GM19455 (cell line): ENCODE data around the gene P4HTM.
A peak's percentile ranks its signal among the peaks of the same experiment; 100 is the strongest.

Source experiments
- ATAC-seq: cut with Tn5 transposase; IDR thresholded peaks from one replicate; pipeline ENCODE4 v1.9.1; 2021; ENCODE audit not compliant: unreplicated experiment

Gene P4HTM, protein sequence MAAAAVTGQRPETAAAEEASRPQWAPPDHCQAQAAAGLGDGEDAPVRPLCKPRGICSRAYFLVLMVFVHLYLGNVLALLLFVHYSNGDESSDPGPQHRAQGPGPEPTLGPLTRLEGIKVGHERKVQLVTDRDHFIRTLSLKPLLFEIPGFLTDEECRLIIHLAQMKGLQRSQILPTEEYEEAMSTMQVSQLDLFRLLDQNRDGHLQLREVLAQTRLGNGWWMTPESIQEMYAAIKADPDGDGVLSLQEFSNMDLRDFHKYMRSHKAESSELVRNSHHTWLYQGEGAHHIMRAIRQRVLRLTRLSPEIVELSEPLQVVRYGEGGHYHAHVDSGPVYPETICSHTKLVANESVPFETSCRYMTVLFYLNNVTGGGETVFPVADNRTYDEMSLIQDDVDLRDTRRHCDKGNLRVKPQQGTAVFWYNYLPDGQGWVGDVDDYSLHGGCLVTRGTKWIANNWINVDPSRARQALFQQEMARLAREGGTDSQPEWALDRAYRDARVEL

DNA sequence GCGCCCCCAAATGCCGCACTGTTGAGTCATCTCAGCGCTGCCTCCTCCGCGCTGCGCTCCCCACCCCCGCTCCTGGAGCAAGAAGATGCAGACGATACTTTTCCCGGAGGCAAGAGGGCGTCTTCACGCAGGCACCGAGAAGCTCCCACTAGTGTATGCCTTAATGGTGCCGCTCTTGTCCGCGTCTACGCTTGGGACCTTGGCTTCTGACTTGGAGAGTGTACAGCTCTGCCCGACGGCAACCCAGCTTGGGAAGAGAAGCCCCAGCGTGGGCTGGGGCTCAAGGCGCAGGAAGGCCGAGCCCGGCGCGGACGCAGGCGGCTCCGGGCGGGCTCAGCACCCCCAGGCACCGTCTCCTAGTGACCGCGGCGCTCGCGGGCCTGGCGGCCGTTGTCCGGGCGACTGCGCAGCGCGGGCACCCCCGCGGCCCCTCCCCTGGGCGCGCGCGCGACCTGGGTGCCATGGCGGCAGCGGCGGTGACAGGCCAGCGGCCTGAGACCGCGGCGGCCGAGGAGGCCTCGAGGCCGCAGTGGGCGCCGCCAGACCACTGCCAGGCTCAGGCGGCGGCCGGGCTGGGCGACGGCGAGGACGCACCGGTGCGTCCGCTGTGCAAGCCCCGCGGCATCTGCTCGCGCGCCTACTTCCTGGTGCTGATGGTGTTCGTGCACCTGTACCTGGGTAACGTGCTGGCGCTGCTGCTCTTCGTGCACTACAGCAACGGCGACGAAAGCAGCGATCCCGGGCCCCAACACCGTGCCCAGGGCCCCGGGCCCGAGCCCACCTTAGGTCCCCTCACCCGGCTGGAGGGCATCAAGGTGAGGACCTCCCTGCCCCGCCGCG lies at the start of gene P4HTM:
TSS of gene P4HTM (plus strand) at position 446 of the 840 bp plus-strand sequence. CDS start at position 462, 16 bp downstream.
- ATAC-seq, result peak; percentile 46

DNA sequence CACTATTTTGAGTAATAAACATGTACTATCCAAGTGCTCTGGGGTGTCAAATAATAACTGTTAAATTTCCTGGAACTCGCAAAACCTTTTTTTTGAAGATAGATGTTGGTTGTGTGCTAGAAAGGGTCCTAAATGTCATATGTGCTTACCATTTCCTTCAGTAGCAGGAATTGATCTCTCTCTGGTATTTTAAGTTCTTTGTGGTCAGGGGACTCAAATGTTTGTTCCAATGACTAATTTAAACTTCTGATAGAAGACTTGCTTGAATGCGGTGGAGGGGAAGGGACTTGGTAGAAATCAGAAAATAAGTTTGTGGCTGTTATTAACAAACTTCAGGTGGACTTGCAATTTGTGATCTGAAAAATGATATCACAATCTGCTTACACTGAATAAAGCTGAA lies 44.6 kb upstream of the P4HTM start:
- ATAC-seq, result no peak

DNA sequence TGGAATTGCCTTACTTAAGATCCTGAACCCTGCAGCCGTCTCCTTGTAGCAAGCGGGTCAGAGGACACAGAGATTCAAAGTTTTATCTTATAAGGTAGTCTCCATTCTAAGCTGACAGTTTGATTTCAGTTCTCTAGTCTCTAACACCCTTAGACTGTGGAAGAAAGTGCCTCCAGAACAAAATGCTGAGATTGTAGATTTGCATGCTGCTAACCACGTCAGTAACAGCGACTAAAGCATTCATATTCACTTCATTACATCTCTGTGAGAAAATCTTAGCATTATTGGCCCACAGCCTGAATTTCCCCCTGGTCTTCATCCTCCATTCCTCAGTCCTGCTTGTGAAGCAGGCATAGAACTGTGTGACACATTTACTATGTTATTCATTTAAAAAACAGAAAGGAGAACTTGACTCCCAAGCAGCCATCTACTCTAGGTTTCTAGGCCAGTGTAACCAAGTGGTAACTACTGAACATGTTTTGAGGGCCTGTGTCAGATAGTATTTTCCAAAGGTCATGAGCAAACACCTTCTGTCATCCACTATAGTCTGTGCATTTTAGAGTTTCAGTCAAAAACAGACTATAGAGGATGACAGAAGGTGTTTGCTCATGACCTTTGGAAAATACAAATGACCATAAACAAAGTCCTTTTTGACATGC lies 44.0 kb upstream of the P4HTM start:
- ATAC-seq, result no peak

DNA sequence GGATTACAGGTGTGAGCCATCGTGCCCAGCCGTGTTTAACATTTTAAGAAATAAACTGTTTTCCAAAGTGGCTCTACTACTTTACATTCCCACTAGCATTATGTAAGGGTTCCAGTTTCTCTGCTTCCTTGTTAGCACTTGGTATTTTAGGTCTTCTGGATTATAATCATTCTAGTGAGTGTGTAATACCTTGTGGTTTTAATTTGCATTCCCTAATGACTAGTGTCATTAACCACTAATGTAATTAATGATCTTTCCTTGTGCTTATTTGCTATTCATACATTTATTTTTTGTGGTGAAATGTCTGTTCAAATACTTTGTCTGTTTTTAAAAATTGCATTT lies 40.7 kb upstream of the P4HTM start:
- ATAC-seq, result no peak

DNA sequence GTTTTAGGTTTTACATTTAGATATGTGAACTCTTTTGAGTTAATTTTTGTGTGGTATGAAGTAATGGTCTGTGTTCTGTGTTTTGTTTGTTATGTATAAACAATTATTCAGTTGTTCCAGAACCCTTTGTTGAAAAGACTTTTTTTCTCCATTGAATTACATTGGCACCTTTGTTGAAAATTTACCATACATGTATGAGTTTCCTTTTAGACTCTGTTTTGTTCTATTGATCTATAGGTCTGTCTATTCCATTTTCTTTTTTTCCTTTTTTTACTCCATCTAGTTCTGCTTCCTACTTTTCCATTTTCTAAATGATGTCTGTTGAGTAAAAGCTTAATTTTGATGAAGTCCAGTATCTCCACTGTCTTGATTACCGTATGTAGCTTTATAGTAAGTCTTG lies 40.0 kb upstream of the P4HTM start:
- no peak for ATAC-seq

DNA sequence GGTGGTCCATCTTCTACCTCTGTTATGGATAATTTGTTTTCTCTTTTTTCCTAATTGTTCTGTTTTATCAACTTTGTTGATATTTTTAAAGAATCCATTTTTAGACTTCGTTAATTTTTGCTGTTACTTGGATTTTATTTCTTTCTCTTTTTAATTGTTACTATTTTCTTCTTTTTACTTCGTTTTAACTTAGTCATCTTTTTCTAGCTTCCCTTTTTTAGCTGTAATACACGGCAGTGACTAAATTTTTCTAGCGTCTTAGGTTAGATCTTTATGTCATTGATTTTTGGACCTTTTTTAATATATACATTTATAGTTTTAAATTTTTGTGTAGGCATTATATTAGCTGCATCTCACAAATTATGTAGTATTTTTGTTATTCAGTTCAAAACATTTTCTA lies 38.3 kb upstream of the P4HTM start:
- no peak for ATAC-seq

DNA sequence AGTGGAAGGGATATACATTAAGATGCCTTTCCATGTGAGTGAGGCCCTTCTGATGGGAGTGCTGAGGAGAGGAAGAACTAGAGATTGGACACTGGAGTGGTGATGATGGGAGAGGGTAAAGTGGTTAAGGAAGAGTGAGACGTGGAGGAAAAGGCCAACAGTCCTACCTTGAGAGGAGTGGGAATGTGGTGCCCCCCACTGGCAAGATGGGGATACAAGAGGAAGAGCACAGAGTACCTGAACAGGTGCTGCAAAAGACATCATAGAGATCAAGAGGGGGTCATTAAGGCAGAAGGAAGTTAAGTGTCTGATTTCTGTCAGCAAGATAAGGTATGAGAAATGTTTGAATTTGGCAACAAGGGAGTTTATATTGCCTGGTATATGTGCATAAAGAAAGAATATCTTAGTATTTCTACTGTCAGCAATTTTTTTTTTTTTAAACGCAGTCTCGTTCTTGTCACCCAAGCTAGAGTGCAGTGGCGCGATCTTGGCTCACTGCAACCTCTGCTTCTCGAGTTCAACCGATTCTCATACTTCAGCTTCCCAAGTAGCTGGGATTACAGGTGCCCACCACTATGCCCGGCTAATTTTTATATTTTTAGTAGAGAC lies 37.4 kb upstream of the P4HTM start:
- ATAC-seq, result no peak

DNA sequence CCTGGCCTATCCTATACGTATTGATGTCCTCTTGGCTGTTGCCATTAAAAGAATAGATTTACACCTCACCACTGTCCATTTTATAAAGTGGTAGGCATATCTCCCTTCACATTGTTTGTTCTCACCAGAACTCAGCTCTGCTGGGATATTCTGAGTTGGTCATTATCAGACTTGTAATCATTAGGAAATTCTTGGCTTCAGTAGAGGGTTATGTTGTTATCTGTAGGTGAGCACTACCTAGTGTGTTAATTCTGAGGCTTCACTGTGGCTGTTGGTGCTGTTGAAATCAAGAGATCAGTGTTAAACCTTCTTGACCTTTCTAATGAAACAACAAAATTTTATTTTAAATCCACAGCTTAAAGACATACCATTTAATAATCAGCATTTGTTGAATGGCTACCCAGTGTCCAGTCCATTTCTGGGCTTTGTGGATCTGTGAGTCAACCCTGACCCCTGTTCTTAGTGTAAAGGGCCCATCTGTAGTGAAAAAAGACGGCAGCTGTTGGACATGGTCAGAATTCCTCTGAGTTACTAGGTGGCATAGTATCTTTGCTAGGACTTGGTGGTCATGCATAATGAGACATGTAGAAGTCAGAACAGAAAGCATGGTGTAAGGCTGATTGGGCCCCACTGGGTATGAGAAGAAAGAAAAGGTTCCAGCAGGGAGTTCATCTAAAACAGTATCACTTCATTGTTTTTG lies 32.9 kb upstream of the P4HTM start:
- no peak for ATAC-seq

DNA sequence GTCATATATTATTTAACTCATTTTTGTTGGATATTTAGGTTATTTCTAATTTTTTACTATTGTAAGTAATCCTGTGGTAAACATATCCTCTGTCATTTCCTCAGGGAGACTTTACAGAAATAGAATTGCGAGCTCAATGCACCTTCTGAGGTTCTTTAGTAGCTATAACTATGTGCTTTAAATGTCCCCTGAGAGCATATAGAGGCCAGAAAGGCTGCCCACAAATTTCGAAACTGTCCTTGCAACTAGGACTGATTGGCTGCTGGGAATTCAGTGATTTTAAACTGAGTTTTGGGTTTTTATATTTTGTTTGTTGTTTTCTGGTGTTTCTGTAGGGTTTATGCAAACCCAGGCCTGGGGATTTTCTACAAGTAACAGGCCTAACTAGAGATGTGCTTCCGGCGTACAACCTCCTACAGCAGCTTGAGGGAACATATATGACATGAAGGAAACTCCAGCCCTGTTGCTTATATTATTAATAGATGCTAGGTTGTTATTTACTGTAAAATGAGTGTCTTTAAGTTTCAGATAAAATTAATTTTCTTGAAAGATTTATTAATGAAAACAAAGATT lies 29.1 kb upstream of the P4HTM start:
- no peak for ATAC-seq

DNA sequence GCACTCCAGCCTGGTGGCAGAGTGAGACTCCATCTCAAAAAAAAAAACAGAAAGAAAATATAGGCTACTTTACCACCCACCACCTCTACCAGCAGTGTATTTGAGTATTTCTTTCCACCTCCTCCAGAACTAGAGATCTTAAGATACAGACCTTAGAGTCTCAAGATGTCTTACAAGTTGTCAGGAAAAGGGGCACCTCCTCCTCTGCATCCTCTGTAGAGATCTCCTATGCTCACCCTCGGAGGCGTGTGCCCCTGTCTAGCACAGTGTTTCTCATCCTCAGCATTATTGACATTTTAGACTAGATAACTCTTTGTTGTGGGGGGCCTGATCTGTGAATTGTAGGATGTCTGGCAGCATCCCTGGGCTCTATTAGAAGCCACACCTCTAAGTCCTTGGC lies 27.7 kb upstream of the P4HTM start:
- no peak for ATAC-seq

DNA sequence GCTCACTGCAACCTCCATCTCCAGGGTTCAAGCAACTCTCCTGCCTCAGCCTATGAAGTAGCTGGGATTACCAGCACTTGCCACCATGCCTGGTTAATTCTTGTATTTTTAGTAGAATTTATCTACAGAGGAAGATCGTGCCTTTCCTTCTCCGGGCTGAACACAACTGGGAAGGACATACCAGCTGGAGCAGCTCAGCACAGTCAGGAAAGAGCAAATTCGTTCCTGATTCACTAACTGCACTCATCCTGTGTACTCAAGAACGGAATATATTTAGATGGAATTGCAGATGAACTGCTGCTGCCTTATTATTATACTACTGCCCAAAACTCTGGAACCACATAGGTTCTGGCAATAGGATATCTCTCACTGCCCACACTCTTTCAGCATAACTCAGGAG lies 27.1 kb upstream of the P4HTM start:
- ATAC-seq, result no peak

DNA sequence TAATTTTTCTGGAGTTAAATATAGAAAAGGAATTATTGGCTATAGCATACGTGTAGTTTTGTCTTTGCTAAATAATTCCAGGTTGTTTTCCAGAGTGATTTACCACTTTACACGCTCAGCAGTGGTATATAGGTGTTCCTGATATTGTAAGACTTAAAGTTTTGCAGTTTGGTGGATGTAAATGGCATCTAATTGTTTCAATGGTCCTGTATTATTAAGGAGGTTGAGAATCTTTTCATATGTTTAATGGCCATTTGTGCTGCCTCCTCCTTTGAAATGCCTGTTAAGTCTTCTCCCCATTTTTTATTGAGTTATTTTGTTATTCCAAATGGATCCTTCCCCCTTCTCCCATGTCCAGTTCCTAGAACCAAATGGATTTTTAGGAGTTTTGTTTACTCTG lies 26.4 kb upstream of the P4HTM start:
- ATAC-seq, result no peak

DNA sequence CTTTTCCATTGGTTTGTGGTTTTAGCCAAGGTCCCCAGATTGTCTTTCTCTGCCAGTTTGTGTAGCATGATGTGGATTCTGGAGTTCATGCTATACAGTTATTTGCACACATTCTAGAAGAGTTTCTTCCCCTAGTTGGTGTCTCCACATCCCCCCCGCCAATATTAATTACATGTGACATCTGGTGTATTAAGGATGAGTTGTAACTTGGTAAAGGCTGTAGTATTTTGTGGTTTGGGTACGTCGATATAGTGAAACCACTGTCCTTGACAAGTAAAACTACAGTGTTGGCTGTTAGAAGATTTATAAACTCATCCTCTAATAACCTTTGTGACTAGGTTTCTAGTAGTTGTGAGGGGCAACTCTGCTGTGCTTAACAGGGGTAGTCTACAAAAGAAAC lies 23.7 kb upstream of the P4HTM start:
- ATAC-seq, result no peak

DNA sequence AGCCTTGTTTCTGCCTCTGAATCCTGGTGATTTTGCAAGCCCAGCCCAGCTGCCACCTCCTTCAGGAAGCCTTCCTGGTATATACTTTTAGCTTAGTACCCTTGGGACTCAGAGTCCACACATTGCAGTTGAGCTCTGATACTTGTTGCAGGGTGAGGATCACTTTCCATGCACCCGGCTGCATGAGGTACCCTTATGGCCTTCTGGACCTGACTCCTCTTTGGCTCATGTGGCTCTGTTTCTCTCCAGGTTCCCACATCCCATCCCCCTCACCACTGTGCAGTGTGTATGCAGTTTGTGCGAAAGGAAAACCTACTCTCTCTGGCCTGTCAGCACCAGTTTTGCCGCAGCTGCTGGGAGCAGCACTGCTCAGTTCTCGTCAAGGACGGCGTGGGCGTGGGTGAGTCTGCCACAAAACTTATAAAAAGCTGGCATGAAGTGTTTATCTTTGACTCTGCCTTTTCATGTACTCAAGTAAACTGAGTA lies 23.1 kb upstream of the P4HTM start:
- no peak for ATAC-seq

DNA sequence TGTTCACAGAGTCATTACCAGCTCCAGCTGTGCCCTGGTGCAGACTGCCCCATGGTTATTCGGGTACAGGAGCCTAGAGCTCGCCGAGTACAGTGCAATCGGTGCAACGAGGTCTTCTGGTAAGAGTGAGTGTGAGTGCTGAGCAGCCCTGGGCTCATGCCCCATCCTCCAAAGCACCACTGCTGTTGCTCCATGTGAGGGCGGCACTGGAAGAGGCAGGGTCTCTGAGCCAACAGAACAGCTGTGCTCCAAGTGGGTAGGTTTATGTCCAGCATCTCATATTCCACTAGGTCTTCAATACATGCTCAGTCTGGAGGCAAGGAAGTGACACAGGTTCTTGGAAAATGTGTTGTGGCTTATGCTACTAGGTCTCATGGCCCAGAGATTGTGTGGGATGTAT lies 19.5 kb upstream of the P4HTM start:
- no peak for ATAC-seq

DNA sequence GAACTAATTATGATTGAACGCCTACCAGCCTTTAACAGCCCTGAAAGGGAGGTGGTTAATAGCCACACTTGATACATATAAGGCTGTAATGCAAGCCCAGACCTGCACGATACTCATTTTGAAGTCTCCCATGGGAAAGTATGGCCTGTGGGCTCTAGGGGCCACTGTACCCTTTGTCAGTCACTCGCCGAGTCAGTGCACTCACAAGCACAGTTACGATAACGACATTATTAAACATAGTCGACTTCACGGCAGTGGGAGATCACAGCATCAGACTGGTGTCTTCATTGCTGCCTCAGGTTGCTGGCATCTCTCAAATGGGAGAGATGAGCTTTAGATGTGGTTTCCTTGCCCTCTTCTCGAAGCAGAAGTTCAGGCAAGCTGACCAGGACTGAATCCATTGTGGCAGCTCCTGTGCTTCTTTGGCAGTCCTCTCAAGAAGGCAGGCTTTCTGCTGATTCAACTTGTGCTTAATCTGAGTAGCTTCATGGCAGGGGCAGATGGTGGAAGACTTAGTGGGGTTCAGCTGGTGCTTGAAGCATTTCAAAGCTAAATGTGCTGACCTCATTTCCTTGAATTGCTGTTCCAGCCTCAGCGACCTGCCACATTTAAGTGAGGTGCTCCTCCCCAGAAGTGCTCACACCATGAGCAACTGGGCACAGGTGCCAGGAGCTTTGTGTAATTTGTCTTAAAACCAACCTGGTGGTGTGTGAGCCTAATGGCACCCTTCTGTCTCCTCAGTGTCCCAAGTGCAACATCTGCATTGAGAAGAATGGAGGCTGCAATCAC lies 15.8 kb upstream of the P4HTM start:
- ATAC-seq, result no peak

DNA sequence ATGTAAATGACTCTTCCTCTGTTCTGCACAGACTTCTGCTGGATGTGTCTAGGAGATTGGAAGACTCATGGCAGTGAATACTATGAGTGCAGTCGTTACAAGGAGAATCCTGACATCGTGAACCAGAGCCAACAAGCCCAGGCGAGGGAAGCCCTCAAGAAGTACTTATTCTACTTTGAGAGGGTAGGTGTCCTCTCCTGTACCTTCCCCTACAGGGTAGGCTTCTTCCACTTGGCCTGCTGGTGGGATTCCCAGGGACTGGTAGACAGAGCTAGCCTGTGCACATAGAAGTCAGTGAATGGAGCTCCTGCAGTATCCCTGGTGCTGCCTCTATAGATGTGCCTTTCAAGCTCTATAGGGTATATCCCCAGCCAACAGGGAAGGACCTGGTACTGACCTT lies 10.6 kb upstream of the P4HTM start:
- ATAC-seq, result no peak

DNA sequence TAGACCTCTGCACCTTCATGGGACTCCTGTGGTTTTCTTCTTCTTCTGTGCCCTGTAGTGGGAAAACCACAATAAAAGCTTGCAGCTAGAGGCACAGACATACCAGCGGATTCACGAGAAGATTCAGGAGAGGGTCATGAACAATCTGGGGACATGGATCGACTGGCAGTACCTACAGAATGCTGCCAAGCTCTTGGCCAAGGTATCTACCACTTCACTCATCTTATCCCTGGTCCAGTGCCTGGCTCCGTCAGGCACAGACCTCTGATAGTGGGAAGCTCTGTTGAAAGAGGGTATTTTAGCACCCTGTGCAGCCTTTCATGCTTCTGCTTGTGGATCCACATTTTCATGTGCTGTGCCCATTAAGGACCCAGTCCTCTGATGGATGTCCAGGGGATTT lies 9.7 kb upstream of the P4HTM start:
- no peak for ATAC-seq

DNA sequence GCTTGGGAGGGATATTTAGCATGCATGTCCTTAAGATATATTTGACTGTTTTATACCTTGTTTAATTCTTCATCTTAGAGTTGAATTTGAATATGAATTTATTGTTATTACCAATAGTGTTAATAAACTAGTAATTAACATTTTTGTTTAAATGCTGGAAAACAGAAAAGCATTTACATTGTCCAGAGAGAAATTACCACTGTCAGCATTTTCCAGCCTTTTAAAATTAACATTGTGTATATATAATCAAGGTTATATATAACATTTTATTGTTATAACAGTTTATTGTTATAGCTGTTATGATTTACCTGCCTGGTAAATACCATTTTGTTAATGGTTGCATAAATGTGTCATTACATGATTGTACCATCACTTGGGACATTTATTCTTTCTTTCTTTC lies 8.0 kb upstream of the P4HTM start:
- no peak for ATAC-seq
